Mesenchymal stem cell (in vitro differentiated cells and primary cell): ENCODE data around the gene USP50.

Source experiments
- DNase-seq: peaks from one replicate; pipeline ENCODE4 v3.0.0-alpha.2; 2013
- H2AFZ ChIP-seq: one replicate; pipeline ENCODE4 v1.6.1; 2013; ENCODE audit warnings: low read depth, mild to moderate bottlenecking, control low read depth, inconsistent platforms, low read length, moderate library complexity
- H2AK5ac ChIP-seq: 2 replicates; pipeline ENCODE4 v1.6.1; 2013; ENCODE audit warnings: low read length, moderate library complexity, mild to moderate bottlenecking, inconsistent platforms; ENCODE audit not compliant: severe bottlenecking
- H2BK120ac ChIP-seq: one replicate; pipeline ENCODE4 v1.6.1; 2013; ENCODE audit warnings: low read depth, mild to moderate bottlenecking, inconsistent platforms, low read length, moderate library complexity
- H2BK12ac ChIP-seq, 2 experiments: one replicate each; pipeline ENCODE4 v1.6.1; 2013; ENCODE audit warnings: inconsistent platforms in 2 of 2, low read length in 2 of 2, mild to moderate bottlenecking in 2 of 2, moderate library complexity in 2 of 2, control low read depth in 1 of 2
- H2BK15ac ChIP-seq: one replicate; pipeline ENCODE4 v1.6.1; 2013; ENCODE audit warnings: mild to moderate bottlenecking, low read depth, inconsistent platforms; ENCODE audit not compliant: poor library complexity, severe bottlenecking
- H2BK5ac ChIP-seq: 2 replicates; pipeline ENCODE4 v1.6.1; 2013; ENCODE audit warnings: low read depth, mild to moderate bottlenecking, low read length, control low read depth, inconsistent platforms; ENCODE audit not compliant: poor library complexity, severe bottlenecking
- H3K14ac ChIP-seq, 2 experiments: one replicate each; pipeline ENCODE4 v1.6.1; 2013; ENCODE audit warnings: inconsistent platforms in 2 of 2, low read length in 2 of 2, control low read depth in 1 of 2, mild to moderate bottlenecking in 1 of 2, moderate library complexity in 1 of 2
- H3K18ac ChIP-seq, 2 experiments: one replicate each; pipeline ENCODE4 v1.6.1; 2013; ENCODE audit warnings: inconsistent platforms in 2 of 2, low read length in 2 of 2, control low read depth in 1 of 2, low read depth in 1 of 2, mild to moderate bottlenecking in 1 of 2
- H3K23ac ChIP-seq, 2 experiments: one replicate each; pipeline ENCODE4 v1.6.1; 2013; ENCODE audit warnings: inconsistent platforms in 2 of 2, low read length in 2 of 2, mild to moderate bottlenecking in 2 of 2, moderate library complexity in 2 of 2, control low read depth in 1 of 2
- H3K27ac ChIP-seq: 2 replicates; pipeline ENCODE4 v1.5.1; 2013; ENCODE audit warnings: mild to moderate bottlenecking, moderate library complexity, low read length, control low read depth, inconsistent platforms; ENCODE audit not compliant: poor library complexity, severe bottlenecking
- H3K27me3 ChIP-seq, 2 experiments: 2 replicates each; pipeline versions ENCODE4 v1.6.1 to v1.7.0; 2013; ENCODE audit warnings: low read length in 2 of 2, mild to moderate bottlenecking in 2 of 2, moderate library complexity in 2 of 2, control low read depth in 1 of 2, inconsistent platforms in 1 of 2; ENCODE audit not compliant: control insufficient read depth in 1 of 2, insufficient read depth in 1 of 2
- H3K36me3 ChIP-seq, 2 experiments: 2 replicates each; pipeline versions ENCODE4 v1.6.1 to v1.7.0; 2013; ENCODE audit warnings: low read length in 2 of 2, control low read depth in 1 of 2, inconsistent platforms in 1 of 2, low read depth in 1 of 2, mild to moderate bottlenecking in 1 of 2; ENCODE audit not compliant: insufficient read depth in 2 of 2, control insufficient read depth in 1 of 2
- H3K4ac ChIP-seq, 2 experiments: one replicate each; pipeline ENCODE4 v1.6.1; 2013; ENCODE audit warnings: inconsistent platforms in 2 of 2, low read length in 2 of 2, mild to moderate bottlenecking in 2 of 2, moderate library complexity in 2 of 2, control low read depth in 1 of 2, low read depth in 1 of 2
- H3K4me1 ChIP-seq: 2 replicates; pipeline ENCODE4 v1.6.1; 2013; ENCODE audit warnings: low read depth, low read length, control low read depth; ENCODE audit not compliant: control insufficient read depth, insufficient read depth
- H3K4me2 ChIP-seq: 2 replicates; pipeline ENCODE4 v1.6.1; 2013; ENCODE audit warnings: low read length, mild to moderate bottlenecking, inconsistent platforms; ENCODE audit not compliant: poor library complexity, severe bottlenecking
- H3K4me3 ChIP-seq, 2 experiments: 2 replicates each; pipeline versions ENCODE4 v1.5.1 to v1.7.0; 2013; ENCODE audit warnings: low read length in 2 of 2, mild to moderate bottlenecking in 2 of 2, control low read depth in 1 of 2, low read depth in 1 of 2; ENCODE audit not compliant: insufficient read depth in 1 of 2
- H3K79me1 ChIP-seq: replicated peaks from 2 replicates; pipeline ENCODE4 v1.6.1; 2013; ENCODE audit warnings: mild to moderate bottlenecking, control low read depth, low read length, inconsistent platforms; ENCODE audit not compliant: poor library complexity, severe bottlenecking
- H3K9ac ChIP-seq: 2 replicates; pipeline ENCODE4 v1.7.0; 2013; ENCODE audit warnings: mild to moderate bottlenecking, low read length, moderate library complexity
- H3K9me3 ChIP-seq: 2 replicates; pipeline ENCODE4 v1.7.0; 2013; ENCODE audit warnings: mild to moderate bottlenecking, low read length; ENCODE audit not compliant: control insufficient read depth
- H4K8ac ChIP-seq: one replicate; pipeline ENCODE4 v1.6.1; 2013; ENCODE audit warnings: inconsistent platforms, mild to moderate bottlenecking, low read length, moderate library complexity
- H4K91ac ChIP-seq: one replicate; pipeline ENCODE4 v1.6.1; 2013; ENCODE audit warnings: mild to moderate bottlenecking, low read length, inconsistent platforms
- WGBS: methylation state at CpG from one replicate; pipeline ENCODE4 v1.1.7; 2013; ENCODE audit warnings: mixed read lengths; 5-methylcytosine and 5-hydroxymethylcytosine counted together

Gene USP50

DNA sequence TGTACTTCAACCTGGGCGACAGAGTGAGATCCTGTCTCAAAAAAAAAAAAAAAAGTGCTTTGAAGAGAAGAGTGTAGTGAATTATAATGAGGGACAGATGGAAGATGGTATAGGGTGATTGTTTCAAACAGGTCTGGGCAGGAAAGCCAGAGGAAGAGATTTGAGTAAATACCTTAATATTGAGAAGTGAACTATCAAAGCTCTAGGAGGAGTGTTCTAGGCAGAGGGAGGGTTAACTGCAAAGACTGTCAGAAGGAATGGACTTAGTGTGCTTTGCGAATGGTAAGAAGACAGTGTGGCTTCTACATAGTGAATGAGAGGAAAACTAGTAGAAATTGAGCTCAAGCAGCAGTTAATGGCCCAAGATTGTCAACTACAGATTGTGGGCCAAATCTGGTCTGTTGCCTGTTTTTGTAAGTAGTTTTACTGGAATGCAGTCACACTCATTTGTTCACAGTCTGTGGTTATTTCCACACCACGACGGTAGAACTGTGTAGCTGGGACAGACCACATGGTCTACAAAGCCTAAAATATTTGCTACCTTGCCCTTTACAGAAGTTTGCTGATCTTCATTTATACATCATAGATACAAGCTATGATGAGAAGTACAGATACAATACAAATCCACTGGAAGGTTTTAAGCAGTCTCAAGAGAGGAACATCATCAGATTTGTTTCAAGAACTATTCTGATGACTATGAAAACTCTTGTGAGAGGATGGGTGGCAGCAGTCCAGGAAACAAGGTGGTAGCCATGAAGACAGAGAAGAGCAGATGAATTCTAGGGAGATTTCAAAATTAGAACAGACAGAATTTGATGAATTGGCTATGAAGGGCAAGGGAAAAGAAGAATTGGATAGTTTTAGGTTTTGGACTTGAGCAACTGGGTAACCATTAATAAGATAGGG is 16.5 kb upstream of the USP50 start:
- H2BK15ac ChIP-seq, result no peak overlapping the region
- no peak overlapping the region for H3K23ac ChIP-seq
- H3K9me3 ChIP-seq, result no peaks in the 10 kb centered on the region
- no peak overlapping the region for H3K4me2 ChIP-seq
- H4K91ac ChIP-seq, result no peak overlapping the region
- 99% methylated on average over 2 of the region's 4 CpGs for WGBS
- peaks cover 10% of the 10 kb centered on the region for H3K79me1 ChIP-seq
- H4K8ac ChIP-seq, result no peak overlapping the region
- H3K4ac ChIP-seq, result no peak overlapping the region
- H3K4me3 ChIP-seq, result no peak overlapping the region
- no peaks in the 10 kb centered on the region for H3K4me1 ChIP-seq
- no peak overlapping the region for H2BK120ac ChIP-seq
- H3K9ac ChIP-seq, result no peak overlapping the region
- H3K14ac ChIP-seq, result no peak overlapping the region
- H2AK5ac ChIP-seq, result no peak overlapping the region
- DNase-seq, result peak; percentile 17
- H2BK5ac ChIP-seq, result no peak overlapping the region
- H2BK12ac ChIP-seq, result no peak overlapping the region
- no peak overlapping the region for H2AFZ ChIP-seq
- H3K36me3 ChIP-seq, result peaks cover 12 to 76% of the 10 kb centered on the region in 2 experiments
- H3K18ac ChIP-seq, result no peak overlapping the region
- H3K27ac ChIP-seq, result no peak overlapping the region
- no peaks in the 10 kb centered on the region for H3K27me3 ChIP-seq

DNA sequence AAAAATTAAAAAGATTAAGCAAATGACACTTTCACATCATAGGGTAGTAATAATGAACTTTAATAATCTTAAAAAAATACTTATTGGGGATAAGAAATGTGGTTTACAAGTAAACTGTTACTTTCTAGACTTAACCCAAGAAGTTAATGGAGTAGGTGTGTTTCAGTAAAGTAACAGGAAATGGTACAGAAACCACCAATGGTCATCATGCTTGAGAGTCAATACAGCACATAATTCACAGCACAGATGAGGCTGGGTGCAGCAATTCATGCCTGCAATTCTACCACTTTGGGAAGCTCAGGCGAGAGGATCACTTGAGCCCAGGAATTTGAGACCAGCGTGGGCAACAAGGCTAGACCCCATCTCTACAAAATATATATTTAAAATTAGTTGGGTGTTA is 11.5 kb upstream of the USP50 start:
- H3K27ac ChIP-seq, result no peak overlapping the region
- H3K9me3 ChIP-seq, result no peaks in the 10 kb centered on the region
- H3K14ac ChIP-seq, result no peak overlapping the region
- H2BK15ac ChIP-seq, result no peak overlapping the region
- no peak overlapping the region for H2BK5ac ChIP-seq
- no peak overlapping the region for H4K91ac ChIP-seq
- no peak overlapping the region for H2BK120ac ChIP-seq
- H3K27me3 ChIP-seq, result no peaks in the 10 kb centered on the region
- H2BK12ac ChIP-seq, result no peak overlapping the region
- H4K8ac ChIP-seq, result no peak overlapping the region
- no CpG with 5 or more reads among the region's 2 CpGs for WGBS
- H3K4me2 ChIP-seq, result no peak overlapping the region
- H2AFZ ChIP-seq, result no peak overlapping the region
- no peak overlapping the region for H3K9ac ChIP-seq
- H3K79me1 ChIP-seq, result peaks cover 4% of the 10 kb centered on the region
- no peak overlapping the region for H3K4me3 ChIP-seq
- H3K23ac ChIP-seq, result no peak overlapping the region
- H3K18ac ChIP-seq, result no peak overlapping the region
- no peak overlapping the region for H3K4ac ChIP-seq
- H3K4me1 ChIP-seq, result no peaks in the 10 kb centered on the region
- DNase-seq, result no peak
- H3K36me3 ChIP-seq, result peaks cover 12 to 72% of the 10 kb centered on the region in 2 experiments
- H2AK5ac ChIP-seq, result no peak overlapping the region

DNA sequence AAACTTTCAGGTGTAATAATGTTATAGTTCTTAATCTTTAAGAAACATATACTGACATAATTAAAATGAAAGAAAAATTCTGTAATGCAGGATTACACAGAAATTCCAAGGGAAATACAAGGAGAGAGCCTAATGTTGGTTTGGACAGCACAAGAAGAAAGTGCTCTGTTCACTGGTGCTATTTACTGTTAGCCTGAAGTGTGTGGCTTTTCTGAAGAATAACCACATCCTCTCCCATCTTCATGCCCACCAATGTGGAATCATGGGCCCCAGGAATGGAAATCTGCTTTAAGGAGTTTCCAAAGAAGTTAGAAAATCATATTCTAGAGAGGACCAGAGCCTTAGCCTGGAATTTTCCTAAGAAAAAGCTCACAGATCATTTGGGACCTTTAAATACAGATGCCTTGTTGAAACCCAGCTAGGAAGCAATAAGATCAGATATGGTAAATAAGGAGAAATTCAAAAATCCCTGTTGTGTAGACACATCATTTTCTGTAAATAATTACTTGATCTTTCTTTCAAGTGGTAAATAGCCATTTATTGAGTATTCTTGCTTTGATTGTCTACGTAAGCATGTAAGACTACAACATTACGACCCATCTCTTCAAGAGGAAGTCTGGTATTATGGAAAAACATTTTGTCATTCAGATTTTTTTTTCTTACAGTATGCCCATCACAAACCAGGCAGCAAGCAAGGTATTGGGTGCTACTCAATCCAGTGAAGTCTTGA is 10.3 kb upstream of the USP50 start:
- no peak overlapping the region for H2BK15ac ChIP-seq
- 100% methylated on average over 2 of the region's 2 CpGs for WGBS
- H3K9ac ChIP-seq, result no peak overlapping the region
- H2AK5ac ChIP-seq, result no peak overlapping the region
- H4K91ac ChIP-seq, result no peak overlapping the region
- peaks cover 10 to 61% of the 10 kb centered on the region in 2 experiments for H3K36me3 ChIP-seq
- H3K27me3 ChIP-seq, result no peaks in the 10 kb centered on the region
- no peaks in the 10 kb centered on the region for H3K9me3 ChIP-seq
- H3K79me1 ChIP-seq, result no peaks in the 10 kb centered on the region
- H3K23ac ChIP-seq, result no peak overlapping the region
- no peak overlapping the region for H3K27ac ChIP-seq
- H3K4me2 ChIP-seq, result no peak overlapping the region
- no peak overlapping the region for H3K4ac ChIP-seq
- no peak overlapping the region for H3K18ac ChIP-seq
- no peak overlapping the region for H4K8ac ChIP-seq
- H2AFZ ChIP-seq, result no peak overlapping the region
- DNase-seq, result no peak
- no peak overlapping the region for H3K4me3 ChIP-seq
- no peak overlapping the region for H2BK120ac ChIP-seq
- H2BK5ac ChIP-seq, result no peak overlapping the region
- no peaks in the 10 kb centered on the region for H3K4me1 ChIP-seq
- no peak overlapping the region for H3K14ac ChIP-seq
- H2BK12ac ChIP-seq, result no peak overlapping the region

DNA sequence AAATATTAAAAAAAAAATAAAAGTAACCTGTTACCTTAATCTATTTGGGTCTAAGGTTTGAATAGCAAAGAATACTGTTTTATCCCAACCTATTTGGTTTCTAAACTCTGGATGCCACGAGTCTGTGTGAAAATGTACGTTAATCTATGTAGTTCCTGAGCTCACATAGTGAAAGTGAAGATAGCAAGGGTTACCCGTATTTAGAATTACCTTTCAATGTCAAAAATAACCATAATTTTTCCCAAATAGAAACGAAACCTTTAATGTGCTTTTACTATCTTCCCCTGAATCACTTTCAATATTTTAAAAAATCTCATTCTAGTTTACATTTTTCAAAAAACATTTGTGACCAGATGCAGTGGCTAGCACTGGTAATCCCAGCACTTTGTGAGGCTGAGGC is 5.8 kb upstream of the USP50 start:
- H3K27ac ChIP-seq, result no peak overlapping the region
- H2BK5ac ChIP-seq, result no peak overlapping the region
- no peaks in the 10 kb centered on the region for H3K4me1 ChIP-seq
- no peak overlapping the region for H2BK12ac ChIP-seq
- H3K4me3 ChIP-seq, result no peak overlapping the region
- no peak overlapping the region for H3K18ac ChIP-seq
- no peaks in the 10 kb centered on the region for H3K79me1 ChIP-seq
- no peaks in the 10 kb centered on the region for H3K27me3 ChIP-seq
- no peak overlapping the region for H2AK5ac ChIP-seq
- H4K91ac ChIP-seq, result no peak overlapping the region
- DNase-seq, result no peak
- H2BK120ac ChIP-seq, result no peak overlapping the region
- WGBS, result 98% methylated on average over 4 of the region's 4 CpGs
- no peak overlapping the region for H3K14ac ChIP-seq
- H2AFZ ChIP-seq, result no peak overlapping the region
- no peak overlapping the region for H4K8ac ChIP-seq
- no peak overlapping the region for H3K9ac ChIP-seq
- no peaks in the 10 kb centered on the region for H3K9me3 ChIP-seq
- peaks cover 0 to 25% of the 10 kb centered on the region in 2 experiments for H3K36me3 ChIP-seq
- H3K4ac ChIP-seq, result no peak overlapping the region
- no peak overlapping the region for H2BK15ac ChIP-seq
- H3K4me2 ChIP-seq, result no peak overlapping the region
- H3K23ac ChIP-seq, result no peak overlapping the region
